ENCODE measurements around the gene GPR108. TPM values are rescaled to one million over a fixed set of nuclear protein-coding genes. Genes with fewer than 3 reads are reported as not detected.

Gene GPR108
- total and polyA plus RNA-seq, 11 donors = 19.2 to 47.9 (median 31.1) TPM

DNA sequence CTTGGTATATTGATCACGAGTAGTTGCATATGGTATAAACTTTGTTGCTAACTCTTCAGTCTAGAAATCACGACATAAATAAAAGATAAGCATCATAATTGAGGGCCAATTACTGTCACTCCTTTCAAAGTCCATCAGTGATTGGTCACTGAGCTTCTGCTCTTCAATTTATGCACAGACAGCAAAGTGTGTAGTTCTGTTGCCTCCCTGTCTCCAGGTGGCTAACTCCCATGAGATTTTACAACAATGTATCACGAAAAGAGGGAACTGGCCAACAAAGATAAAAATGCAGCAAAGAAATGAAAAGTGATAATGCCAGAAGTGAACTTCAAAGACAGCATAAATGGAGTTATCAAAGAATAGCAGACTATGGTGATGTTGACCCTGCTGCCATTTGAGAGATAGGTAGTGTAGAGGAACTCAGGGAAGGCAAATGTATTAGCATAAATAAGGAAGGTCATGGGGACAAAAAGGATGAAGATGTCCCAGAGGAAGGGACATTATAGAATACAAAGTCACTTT lies 54.7 kb downstream of the GPR108 start:
- no peak overlapping the region for H3K4me3 ChIP-seq
- intact Hi-C loops (cut with DNase I) = no loop called here
- no peaks in the 10 kb centered on the region for H3K4me1 ChIP-seq
- peaks cover 0 to 11% (median 0%) of the 10 kb centered on the region in 9 donors for H3K36me3 ChIP-seq
- TF ChIP-seq POLR2A (IDR thresholded peaks at IDR 0.05) = no peak
- TF ChIP-seq, protein P1, sequence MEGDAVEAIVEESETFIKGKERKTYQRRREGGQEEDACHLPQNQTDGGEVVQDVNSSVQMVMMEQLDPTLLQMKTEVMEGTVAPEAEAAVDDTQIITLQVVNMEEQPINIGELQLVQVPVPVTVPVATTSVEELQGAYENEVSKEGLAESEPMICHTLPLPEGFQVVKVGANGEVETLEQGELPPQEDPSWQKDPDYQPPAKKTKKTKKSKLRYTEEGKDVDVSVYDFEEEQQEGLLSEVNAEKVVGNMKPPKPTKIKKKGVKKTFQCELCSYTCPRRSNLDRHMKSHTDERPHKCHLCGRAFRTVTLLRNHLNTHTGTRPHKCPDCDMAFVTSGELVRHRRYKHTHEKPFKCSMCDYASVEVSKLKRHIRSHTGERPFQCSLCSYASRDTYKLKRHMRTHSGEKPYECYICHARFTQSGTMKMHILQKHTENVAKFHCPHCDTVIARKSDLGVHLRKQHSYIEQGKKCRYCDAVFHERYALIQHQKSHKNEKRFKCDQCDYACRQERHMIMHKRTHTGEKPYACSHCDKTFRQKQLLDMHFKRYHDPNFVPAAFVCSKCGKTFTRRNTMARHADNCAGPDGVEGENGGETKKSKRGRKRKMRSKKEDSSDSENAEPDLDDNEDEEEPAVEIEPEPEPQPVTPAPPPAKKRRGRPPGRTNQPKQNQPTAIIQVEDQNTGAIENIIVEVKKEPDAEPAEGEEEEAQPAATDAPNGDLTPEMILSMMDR (IDR thresholded peaks at IDR 0.05) = no peak
- DNase-seq (no peak), ATAC-seq (no peak)
- H3K27ac ChIP-seq = no peak overlapping the region
- peaks cover 0 to 8% (median 0%) of the 10 kb centered on the region in 12 donors for H3K9me3 ChIP-seq
- WGBS, 4 donors = 65 to 71% (median 68%) methylated on average over 3 of the region's 3 CpGs
- peaks cover 0 to 18% (median 0%) of the 10 kb centered on the region in 9 donors for H3K27me3 ChIP-seq

DNA sequence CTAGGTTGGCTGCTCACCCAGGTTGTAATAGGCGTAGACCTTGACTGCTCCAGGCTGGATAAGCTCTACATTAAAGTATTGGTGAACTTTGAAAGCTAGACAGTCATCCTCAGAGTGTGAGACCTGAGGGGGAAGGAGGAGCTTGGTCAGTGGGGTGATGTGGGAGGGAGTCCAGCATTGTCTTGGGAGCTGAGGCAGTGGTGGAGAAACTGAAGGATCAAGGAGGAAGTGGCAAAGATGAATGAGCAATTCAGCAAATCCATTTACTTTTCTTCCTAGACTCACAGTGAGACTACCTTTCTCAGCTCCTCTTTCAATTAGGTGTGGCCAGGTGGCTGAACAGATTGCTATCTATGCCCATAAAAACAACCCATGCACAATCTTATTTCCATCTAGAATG lies 57.2 kb downstream of the GPR108 start:
- H3K27me3 ChIP-seq = peaks cover 0 to 30% (median 0%) of the 10 kb centered on the region in 9 donors
- ATAC-seq (no peak), DNase-seq (no peak)
- intact Hi-C loops (cut with DNase I) = no loop called here
- H3K4me3 ChIP-seq = no peak overlapping the region
- WGBS, 4 donors = 87 to 94% (median 92%) methylated on average over 1 of the region's 1 CpG
- no peak for TF ChIP-seq POLR2A (IDR thresholded peaks at IDR 0.05)
- TF ChIP-seq, protein P1 (IDR thresholded peaks at IDR 0.05) = no peak
- peaks cover 0 to 7% (median 0%) of the 10 kb centered on the region in 9 donors for H3K36me3 ChIP-seq
- H3K9me3 ChIP-seq = peaks cover 0 to 8% (median 0%) of the 10 kb centered on the region in 12 donors
- no peak overlapping the region for H3K27ac ChIP-seq
- H3K4me1 ChIP-seq = peaks cover 0 to 3% (median 0%) of the 10 kb centered on the region in 12 donors

Small RNAs within 50 kb of the gene (microRNA-seq; reads per million reads assigned to microRNA genes)
- 0 to 0.62 (median 0.19) reads per million in 4 donors for gene MIR6791

Other genes with a start within 250 kb of the GPR108 start
- 1 to 10 TPM in 6 of 9 donors, under 1 TPM in 3; 0.41 to 4.8 (median 1.6) TPM for gene TUBB4A, start 235.3 kb downstream of the GPR108 start, total RNA-seq
- gene TUBB4A, start 235.3 kb downstream of the GPR108 start, polyA plus RNA-seq = 1 to 10 TPM in 1 of 2 donors, under 1 TPM in 1; 0.15 to 2.0 TPM
- under 1 TPM in 4 of 9 donors, not detected in 5; 0.21 to 0.77 (median 0.49) TPM for gene TNFSF9, start 206.6 kb downstream of the GPR108 start, total RNA-seq
- under 1 TPM; 0.08 to 0.11 TPM for gene TNFSF9, start 206.6 kb downstream of the GPR108 start, polyA plus RNA-seq
- under 1 TPM in 3 of 9 donors, not detected in 6; 0.23 to 0.68 (median 0.37) TPM for gene CD70, start 146.4 kb downstream of the GPR108 start, total RNA-seq
- gene CD70, start 146.4 kb downstream of the GPR108 start, polyA plus RNA-seq = not detected
- 1 to 10 TPM in 2 of 9 donors, under 1 TPM in 4, not detected in 3; 0.08 to 3.8 (median 0.28) TPM for gene TNFSF14, start 67.4 kb downstream of the GPR108 start, total RNA-seq
- under 1 TPM; 0.07 to 0.30 TPM for gene TNFSF14, start 67.4 kb downstream of the GPR108 start, polyA plus RNA-seq
- gene C3, start 16.9 kb downstream of the GPR108 start, total RNA-seq = 1,000 to 10,000 TPM in 1 of 9 donors, 100 to 1,000 TPM in 3, 10 to 100 TPM in 5; 31.7 to 1,888 (median 81.0) TPM
- 100 to 1,000 TPM in 1 of 2 donors, 10 to 100 TPM in 1; 64.9 to 136 TPM for gene C3, start 16.9 kb downstream of the GPR108 start, polyA plus RNA-seq
- gene TRIP10, start 2.1 kb upstream of the GPR108 start, total RNA-seq = 100 to 1,000 TPM in 3 of 9 donors, 10 to 100 TPM in 6; 62.5 to 135 (median 72.8) TPM
- 100 to 1,000 TPM; 110 to 172 TPM for gene TRIP10, start 2.1 kb upstream of the GPR108 start, polyA plus RNA-seq
- under 1 TPM in 3 of 9 donors, not detected in 6; 0.12 to 0.56 (median 0.52) TPM for gene SH2D3A, start 29.9 kb upstream of the GPR108 start, total RNA-seq
- gene SH2D3A, start 29.9 kb upstream of the GPR108 start, polyA plus RNA-seq = under 1 TPM; 0.08 to 0.25 TPM
- 10 to 100 TPM in 1 of 9 donors, 1 to 10 TPM in 5, under 1 TPM in 3; 0.69 to 25.6 (median 1.7) TPM for gene VAV1, start 35.1 kb upstream of the GPR108 start, total RNA-seq
- gene VAV1, start 35.1 kb upstream of the GPR108 start, polyA plus RNA-seq = 1 to 10 TPM in 1 of 2 donors, under 1 TPM in 1; 0.91 to 1.2 TPM
- 1 to 10 TPM in 2 of 9 donors, under 1 TPM in 2, not detected in 5; 0.18 to 6.4 (median 0.97) TPM for gene ADGRE1, start 150.0 kb upstream of the GPR108 start, total RNA-seq
- gene ADGRE1, start 150.0 kb upstream of the GPR108 start, polyA plus RNA-seq = under 1 TPM in 1 of 2 donors, not detected in 1; 0.12 TPM

Data from heart left ventricle (tissue), 16 donors.